ENCODE measurements around the gene NUMA1.

Gene NUMA1

GRCh38 chr11:72002841-72003775, 77.2 kb downstream of the NUMA1 start:
- TF ChIP-seq ZFX (IDR thresholded peaks at IDR 0.05) = no peak
- no peak for TF ChIP-seq CTCF (conservative IDR thresholded peaks at IDR 0.05)

GRCh38 chr11:72001834-72002591, 78.3 kb downstream of the NUMA1 start:
- no peak for TF ChIP-seq ZFX (IDR thresholded peaks at IDR 0.05)
- TF ChIP-seq CTCF (conservative IDR thresholded peaks at IDR 0.05) = no peak
- H3K27ac ChIP-seq = no peak overlapping the region

More at GRCh38 chr11:72002841-72003775, 77.2 kb downstream of the NUMA1 start:
- no peak overlapping the region for H3K27ac ChIP-seq

- no peak for TF ChIP-seq ZFX (IDR thresholded peaks at IDR 0.05)
- TF ChIP-seq CTCF (conservative IDR thresholded peaks at IDR 0.05) = no peak
- no peak overlapping the region for H3K27ac ChIP-seq
Observed at GRCh38 chr11:72001285-72001684, 79.1 kb downstream of the NUMA1 start.

- H3K27ac ChIP-seq = no peak overlapping the region
- TF ChIP-seq ZFX (IDR thresholded peaks at IDR 0.05) = no peak
- no peak for TF ChIP-seq CTCF (conservative IDR thresholded peaks at IDR 0.05)
Observed at GRCh38 chr11:72000202-72000867, 80.0 kb downstream of the NUMA1 start.

- H3K27ac ChIP-seq = no peak overlapping the region
- TF ChIP-seq ZFX (IDR thresholded peaks at IDR 0.05) (no peak), CTCF (conservative IDR thresholded peaks at IDR 0.05) (no peak)
Observed at GRCh38 chr11:71999798-72000197, 80.5 kb downstream of the NUMA1 start.

GRCh38 chr11:71999362-71999761, 81.0 kb downstream of the NUMA1 start:
- no peak overlapping the region for H3K27ac ChIP-seq
- TF ChIP-seq CTCF (conservative IDR thresholded peaks at IDR 0.05) (no peak), ZFX (IDR thresholded peaks at IDR 0.05) (no peak)
